HUDEP-2 (cell line): Measurements from ENCODE around the gene ARL17B.
"Not testable (repeated sequence)": the region's sequence is repeated elsewhere in the genome, so short reads cannot be mapped to it uniquely, and the experiment has no call there.

Experiments
- DNase-seq, 76 experiments: peaks; one replicate each; lab custom pipeline; 2025; ENCODE audit not compliant: unreplicated experiment in 76 of 76; lab: John Stamatoyannopoulos, UW

Gene ARL17B

DNA sequence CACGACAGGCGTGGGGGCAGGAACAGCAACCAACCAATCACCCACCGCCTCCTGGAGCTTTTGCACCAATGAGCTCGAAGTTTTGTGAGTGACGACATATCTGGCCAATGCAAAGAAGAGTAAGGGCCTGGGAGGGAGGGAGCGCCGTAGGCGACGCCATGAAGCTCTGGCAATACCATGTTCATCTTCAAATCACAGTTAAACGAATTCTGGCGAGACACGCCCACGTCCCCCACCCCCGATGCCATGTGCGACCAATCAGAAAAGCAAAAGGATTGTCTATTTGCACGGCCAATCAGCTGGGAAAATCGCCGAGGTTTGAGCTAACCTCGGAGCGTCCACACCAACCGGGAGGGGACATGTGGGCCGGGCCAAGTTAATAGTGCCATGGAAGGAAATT is at the start of gene ARL17B:
ARL17B (minus strand) TSS at position 12 of the 400 bp plus-strand sequence. CDS start 3,369 bp downstream, outside the sequence.
- DNase-seq, result not testable (repeated sequence)

GRCh38 chr17:46409864-46410263 is 48.3 kb upstream of the ARL17B start:
- DNase-seq, result not testable (repeated sequence)

- DNase-seq, result not testable (repeated sequence)
These were observed 45.6 kb upstream of the ARL17B start for GRCh38 chr17:46407155-46407554.

GRCh38 chr17:46401033-46401787 is 39.6 kb upstream of the ARL17B start:
- not testable (repeated sequence) for DNase-seq

DNA sequence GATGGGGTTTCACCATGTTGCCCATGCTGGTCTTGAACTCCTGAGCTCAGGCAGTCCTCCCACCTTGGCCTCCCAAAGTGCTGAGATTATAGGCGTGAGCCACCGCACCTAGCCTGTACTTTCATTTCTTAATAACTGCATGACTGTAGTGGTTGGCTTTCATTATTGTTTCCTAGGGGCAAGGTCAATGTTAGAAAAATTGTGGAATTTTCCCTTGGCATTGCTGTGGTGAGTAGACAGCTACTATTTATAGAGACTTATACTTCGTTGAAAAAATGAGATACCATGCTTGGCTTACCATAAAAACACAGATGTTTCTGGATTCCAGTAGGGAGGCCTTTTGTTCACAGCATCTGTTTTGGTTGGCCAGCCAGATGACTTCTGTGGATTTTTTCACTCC is 39.0 kb upstream of the ARL17B start:
- not testable (repeated sequence) for DNase-seq

- DNase-seq, result not testable (repeated sequence)
These were observed 38.4 kb upstream of the ARL17B start for GRCh38 chr17:46399993-46400392.

DNA sequence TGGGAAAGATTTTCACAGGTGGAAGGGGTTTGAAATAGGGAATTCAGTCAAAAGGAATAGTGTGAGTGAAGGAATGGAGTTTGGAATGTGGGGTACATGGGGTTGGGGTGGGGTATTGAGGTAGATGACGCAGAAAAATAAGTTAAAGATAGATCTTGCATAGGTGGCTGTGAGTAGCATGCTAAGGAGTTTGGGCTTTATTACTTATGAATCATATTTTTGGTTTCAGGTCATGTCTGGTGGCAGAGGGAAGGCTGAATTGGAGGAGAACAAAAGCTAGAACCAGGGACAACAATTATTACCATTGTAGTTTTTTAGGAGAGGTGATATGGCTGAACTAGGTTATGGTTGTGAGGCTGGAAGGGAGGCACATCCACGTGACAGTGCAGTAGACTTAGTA is 34.7 kb upstream of the ARL17B start:
- DNase-seq, result not testable (repeated sequence)

GRCh38 chr17:46393702-46394101 is 32.1 kb upstream of the ARL17B start:
- DNase-seq, result not testable (repeated sequence)

- DNase-seq, result not testable (repeated sequence)
These were observed 23.9 kb upstream of the ARL17B start for GRCh38 chr17:46385491-46385890.

DNA sequence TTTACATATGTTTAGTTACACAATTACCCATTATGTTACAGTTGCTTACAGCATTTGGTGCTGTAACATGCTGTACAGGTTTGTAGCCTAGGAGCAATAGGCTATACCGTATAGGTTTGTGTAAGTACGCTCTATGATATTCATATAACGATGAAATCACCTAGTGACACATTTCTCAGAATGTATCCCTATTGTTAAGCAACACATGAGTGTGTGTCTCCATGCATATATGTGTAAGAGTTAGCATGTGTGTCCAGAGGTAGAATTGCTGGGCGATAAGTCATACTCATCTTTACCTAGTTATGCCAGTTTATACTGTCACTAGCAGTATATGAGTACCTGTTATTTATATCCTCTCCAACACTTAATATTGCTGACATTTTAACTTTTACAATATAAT is 21.6 kb upstream of the ARL17B start:
- DNase-seq, result not testable (repeated sequence)

GRCh38 chr17:46373418-46373817 is 11.9 kb upstream of the ARL17B start:
- not testable (repeated sequence) for DNase-seq

GRCh38 chr17:46372236-46373229 is 11.0 kb upstream of the ARL17B start:
- not testable (repeated sequence) for DNase-seq

DNA sequence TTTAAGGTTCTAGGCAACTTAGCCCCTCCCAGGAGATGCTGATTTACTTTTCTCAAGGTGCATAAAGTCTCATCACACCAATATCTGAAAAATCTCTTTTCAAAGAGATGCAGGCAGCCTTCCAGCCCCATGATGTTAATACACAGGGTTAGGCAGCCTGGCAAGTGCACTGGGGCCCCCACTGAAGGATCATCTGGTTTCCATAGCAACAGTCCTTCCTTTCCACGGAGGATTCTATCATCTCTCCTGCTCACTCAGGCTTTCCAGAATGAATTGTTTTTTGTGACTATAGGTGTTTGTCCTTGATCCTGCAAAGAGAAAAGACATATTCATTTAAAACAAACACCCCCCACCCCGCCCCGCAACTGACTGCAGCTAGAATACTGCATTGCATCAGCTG is 6.0 kb upstream of the ARL17B start:
- not testable (repeated sequence) for DNase-seq

DNA sequence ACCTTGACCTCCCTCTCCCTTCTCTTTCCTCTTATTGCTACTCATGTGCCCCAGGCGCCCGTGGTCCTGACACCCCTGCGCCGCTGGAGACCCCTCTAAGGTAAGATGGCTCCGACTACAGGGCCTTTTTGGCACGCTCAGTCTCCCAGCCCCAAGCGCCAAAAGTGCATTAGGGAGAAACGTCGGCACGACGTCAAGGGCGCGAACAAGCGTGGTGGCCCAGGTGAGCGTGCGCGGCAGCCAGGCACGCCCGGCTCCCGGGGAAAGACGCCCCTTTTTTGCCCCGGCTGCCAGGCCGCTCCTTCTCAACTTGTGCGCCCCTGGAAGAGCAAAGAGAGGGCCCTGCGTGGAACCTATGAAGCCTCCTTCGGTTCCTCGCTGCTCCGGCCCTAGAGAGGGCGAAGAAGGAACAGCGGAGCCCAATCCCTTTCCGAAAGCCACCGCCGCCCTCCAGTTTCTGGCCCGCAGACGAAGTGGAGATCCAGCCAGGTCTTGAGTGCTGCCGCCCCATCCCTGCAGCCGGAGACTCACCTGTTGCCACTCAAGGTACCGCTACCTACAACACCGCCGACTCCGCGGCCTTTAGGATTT is 326 bp downstream of the ARL17B start:
- not testable (repeated sequence) for DNase-seq

DNA sequence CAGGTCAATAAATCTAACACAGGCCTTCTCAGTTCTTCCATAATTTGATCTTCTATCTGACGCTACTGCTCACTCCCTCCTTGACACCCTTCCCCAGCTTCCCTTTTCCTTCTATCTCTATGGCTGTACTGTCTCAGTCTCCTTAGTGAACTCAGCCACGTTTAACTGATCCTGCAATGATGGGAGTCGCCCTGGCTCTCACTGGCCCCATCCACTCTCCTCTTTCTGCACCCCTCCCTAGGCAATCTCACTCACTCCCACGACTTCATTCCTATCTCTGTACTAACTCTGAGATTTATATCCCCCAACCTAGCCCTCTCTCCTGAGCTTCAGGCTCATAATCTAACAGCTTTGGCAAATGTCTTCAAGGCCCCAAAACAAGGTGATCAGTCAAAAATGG is 7.7 kb downstream of the ARL17B start:
- not testable (repeated sequence) for DNase-seq

GRCh38 chr17:46349060-46349459 is 12.5 kb downstream of the ARL17B start:
- not testable (repeated sequence) for DNase-seq

DNA sequence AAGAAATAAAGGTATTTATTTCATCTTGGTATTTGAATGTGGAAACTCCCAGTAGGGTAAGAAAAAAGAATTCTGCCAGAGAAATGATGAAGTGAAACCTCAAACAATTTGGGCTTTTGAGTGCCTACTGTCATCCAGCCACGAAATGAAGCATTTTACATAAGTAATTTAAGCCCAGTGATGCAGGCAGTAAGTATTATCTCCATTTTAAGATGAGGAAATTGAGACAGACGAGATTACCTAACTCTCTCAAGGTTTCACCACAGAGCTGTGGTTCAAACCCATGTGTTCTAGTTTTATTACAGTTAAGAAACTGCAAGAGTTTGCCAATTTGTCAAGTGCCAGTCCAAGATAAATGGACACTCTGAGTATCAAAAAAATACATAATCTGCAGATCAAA is 13.2 kb downstream of the ARL17B start:
- not testable (repeated sequence) for DNase-seq

DNA sequence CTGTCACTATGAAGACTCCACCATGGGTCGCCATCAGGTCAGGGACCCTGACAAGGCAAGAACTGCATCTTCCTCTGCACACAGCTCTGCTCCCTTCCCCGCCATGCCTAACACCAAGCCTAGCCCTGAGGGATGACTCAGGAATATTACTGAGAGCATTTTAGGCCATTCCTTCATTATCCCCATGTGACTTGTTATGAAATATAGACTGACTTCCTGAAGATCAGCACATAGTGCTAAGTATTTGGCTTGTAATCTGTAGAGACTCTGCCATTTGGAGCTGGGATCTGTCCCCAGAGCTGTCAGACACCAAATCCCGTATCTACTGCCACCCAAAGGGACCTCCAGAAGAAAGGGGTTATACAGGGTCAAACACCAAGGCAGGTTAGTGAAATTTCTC is 19.4 kb downstream of the ARL17B start:
- DNase-seq, result not testable (repeated sequence)

DNA sequence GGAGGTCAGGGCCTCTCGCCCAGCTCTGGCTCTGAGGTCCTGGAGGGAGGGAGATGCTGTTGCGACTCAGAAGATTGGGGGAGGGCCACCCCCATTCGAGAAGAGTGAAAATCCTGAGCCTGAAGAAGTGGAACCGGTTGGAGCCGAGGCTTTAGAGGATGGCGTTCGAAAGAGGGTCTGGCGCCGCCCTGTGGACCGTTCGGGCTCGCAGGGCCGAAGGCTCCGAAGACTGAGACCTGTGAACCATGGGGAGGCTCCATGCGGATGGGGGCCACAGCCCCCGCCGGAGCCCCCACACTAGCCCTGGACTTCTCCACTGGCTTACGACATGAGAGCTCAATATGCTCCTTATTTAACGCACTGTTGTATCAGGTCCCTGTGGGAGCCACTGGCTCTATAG is 20.3 kb downstream of the ARL17B start:
- DNase-seq, result not testable (repeated sequence)

DNA sequence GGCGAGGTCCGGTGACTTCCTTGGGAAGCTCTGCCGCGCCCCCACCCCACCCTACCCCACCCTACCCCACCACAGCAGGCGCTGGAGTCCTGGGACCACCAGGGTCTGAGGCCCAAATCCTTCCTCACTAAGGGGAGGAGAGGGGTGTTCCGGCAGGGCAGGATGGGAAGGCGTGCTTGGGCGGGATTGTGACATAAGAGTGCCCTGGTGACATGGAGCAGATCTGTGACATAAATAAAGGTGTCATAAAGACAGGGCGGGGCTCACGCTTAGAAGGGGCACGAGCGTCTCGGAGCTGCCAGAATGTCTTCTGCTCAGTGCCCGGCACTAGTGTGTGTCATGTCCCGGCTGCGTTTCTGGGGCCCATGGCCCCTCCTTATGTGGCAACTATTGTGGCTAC is 66.7 kb downstream of the ARL17B start, which contains the start of gene LRRC37A:
LRRC37A (plus strand) TSS at position 301 of the 400 bp plus-strand sequence; CDS start at position 304, 3 bp downstream.
- not testable (repeated sequence) for DNase-seq

- DNase-seq, result not testable (repeated sequence)
These were observed 69.9 kb downstream of the ARL17B start for GRCh38 chr17:46291618-46292017.
